ENCODE results near the gene CACNB4. TPM values are rescaled to one million over a fixed set of nuclear protein-coding genes. Genes with fewer than 3 reads are reported as not detected.

Gene CACNB4
- total RNA-seq, 1 experiment from 2014 or later = 1.7 TPM

DNA sequence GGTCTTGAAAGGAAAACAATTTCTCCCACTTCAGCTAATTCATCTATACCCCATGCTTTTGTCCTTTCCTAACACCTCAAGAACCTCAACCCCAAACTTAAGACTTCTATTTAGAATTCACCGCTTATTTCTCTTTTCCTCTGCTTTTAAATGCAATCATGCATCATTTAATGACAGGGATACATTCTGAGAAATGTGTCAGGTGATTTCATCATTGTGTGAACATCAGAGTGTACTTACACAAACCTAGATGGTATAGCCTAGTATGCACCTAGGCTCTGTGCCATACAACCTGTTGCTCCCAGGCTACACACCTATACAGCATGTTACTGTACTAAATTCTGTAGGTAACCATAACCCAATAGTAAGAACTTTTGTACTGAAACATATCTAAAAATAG lies 293.5 kb downstream of the CACNB4 start:
- Histone ChIP-seq H3K36me3 (ENCODE audit: control insufficient read depth, insufficient read depth, low read length) (peaks cover 28% of the 10 kb centered on the region), H3K4me1 (ENCODE audit: control insufficient read depth, insufficient read depth, low read length) (no peaks in the 10 kb centered on the region), H3K4me3 (ENCODE audit: low read depth in 2 of 2, low read length in 2 of 2) (no peak overlapping the region), H3K27me3 (ENCODE audit: control insufficient read depth, insufficient read depth, low read length) (no peaks in the 10 kb centered on the region), H3K9me3 (ENCODE audit: control insufficient read depth, insufficient read depth, low read depth, low read length) (no peaks in the 10 kb centered on the region), H3K27ac (ENCODE audit: low read length) (no peak overlapping the region)
- ChIA-PET POLR2A (no interaction called here), CTCF (no interaction called here)
- TF ChIP-seq, protein P1, sequence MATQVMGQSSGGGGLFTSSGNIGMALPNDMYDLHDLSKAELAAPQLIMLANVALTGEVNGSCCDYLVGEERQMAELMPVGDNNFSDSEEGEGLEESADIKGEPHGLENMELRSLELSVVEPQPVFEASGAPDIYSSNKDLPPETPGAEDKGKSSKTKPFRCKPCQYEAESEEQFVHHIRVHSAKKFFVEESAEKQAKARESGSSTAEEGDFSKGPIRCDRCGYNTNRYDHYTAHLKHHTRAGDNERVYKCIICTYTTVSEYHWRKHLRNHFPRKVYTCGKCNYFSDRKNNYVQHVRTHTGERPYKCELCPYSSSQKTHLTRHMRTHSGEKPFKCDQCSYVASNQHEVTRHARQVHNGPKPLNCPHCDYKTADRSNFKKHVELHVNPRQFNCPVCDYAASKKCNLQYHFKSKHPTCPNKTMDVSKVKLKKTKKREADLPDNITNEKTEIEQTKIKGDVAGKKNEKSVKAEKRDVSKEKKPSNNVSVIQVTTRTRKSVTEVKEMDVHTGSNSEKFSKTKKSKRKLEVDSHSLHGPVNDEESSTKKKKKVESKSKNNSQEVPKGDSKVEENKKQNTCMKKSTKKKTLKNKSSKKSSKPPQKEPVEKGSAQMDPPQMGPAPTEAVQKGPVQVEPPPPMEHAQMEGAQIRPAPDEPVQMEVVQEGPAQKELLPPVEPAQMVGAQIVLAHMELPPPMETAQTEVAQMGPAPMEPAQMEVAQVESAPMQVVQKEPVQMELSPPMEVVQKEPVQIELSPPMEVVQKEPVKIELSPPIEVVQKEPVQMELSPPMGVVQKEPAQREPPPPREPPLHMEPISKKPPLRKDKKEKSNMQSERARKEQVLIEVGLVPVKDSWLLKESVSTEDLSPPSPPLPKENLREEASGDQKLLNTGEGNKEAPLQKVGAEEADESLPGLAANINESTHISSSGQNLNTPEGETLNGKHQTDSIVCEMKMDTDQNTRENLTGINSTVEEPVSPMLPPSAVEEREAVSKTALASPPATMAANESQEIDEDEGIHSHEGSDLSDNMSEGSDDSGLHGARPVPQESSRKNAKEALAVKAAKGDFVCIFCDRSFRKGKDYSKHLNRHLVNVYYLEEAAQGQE (IDR thresholded peaks at IDR 0.05; ENCODE audit: insufficient read depth in 1 of 2, low read depth in 2 of 2, low read length in 1 of 2) = no peak
- TF ChIP-seq, protein P2, sequence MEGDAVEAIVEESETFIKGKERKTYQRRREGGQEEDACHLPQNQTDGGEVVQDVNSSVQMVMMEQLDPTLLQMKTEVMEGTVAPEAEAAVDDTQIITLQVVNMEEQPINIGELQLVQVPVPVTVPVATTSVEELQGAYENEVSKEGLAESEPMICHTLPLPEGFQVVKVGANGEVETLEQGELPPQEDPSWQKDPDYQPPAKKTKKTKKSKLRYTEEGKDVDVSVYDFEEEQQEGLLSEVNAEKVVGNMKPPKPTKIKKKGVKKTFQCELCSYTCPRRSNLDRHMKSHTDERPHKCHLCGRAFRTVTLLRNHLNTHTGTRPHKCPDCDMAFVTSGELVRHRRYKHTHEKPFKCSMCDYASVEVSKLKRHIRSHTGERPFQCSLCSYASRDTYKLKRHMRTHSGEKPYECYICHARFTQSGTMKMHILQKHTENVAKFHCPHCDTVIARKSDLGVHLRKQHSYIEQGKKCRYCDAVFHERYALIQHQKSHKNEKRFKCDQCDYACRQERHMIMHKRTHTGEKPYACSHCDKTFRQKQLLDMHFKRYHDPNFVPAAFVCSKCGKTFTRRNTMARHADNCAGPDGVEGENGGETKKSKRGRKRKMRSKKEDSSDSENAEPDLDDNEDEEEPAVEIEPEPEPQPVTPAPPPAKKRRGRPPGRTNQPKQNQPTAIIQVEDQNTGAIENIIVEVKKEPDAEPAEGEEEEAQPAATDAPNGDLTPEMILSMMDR (IDR thresholded peaks at IDR 0.05) = no peak
- TF ChIP-seq SIN3A (IDR thresholded peaks at IDR 0.05; ENCODE audit: borderline replicate concordance, insufficient read depth, low read depth, low read length) (no peak), POLR2AphosphoS5 (IDR thresholded peaks at IDR 0.05; ENCODE audit: low read depth, low read length) (no peak), TCF7L2 (IDR thresholded peaks at IDR 0.05; ENCODE audit: low read depth, low read length) (no peak)
- intact Hi-C loops (cut with micrococcal nuclease; ENCODE audit: unreplicated experiment) (no loop called here), in situ Hi-C loops (cut with HindIII; ENCODE audit: low pct_unique_long_range_greater_than_20kb, low sequenced_read_pairs) (no loop called here)
- DNase-seq (ENCODE audit: low read depth, low spot score) (no peak), ATAC-seq (no peak)
- BruUV-seq (replicated peaks) = no TSS peak

DNA sequence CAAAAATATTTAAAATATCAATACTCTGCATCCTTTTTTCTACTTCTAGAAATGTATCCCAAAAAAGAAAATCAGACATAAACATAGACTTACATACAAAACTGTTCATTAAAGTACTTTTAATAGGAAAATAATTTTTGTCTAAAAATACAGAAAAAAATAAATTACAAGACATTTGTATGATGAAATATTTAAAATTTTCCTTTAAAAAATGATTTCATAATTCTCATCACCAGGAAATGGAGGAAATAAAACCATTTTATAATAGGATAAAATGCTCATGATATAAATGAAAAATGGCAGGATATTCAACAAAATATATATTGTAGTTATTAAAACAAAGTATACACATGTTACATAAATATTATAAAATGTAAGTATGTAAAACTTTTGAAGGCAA lies 295.0 kb downstream of the CACNB4 start:
- in situ Hi-C loops (cut with HindIII; ENCODE audit: low pct_unique_long_range_greater_than_20kb, low sequenced_read_pairs) = no loop called here
- no peak for DNase-seq (ENCODE audit: low read depth, low spot score)
- Histone ChIP-seq H3K36me3 (ENCODE audit: control insufficient read depth, insufficient read depth, low read length) (peaks cover 28% of the 10 kb centered on the region), H3K27ac (ENCODE audit: low read length) (no peak overlapping the region), H3K27me3 (ENCODE audit: control insufficient read depth, insufficient read depth, low read length) (no peaks in the 10 kb centered on the region), H3K4me1 (ENCODE audit: control insufficient read depth, insufficient read depth, low read length) (no peaks in the 10 kb centered on the region), H3K4me3 (ENCODE audit: low read depth in 2 of 2, low read length in 2 of 2) (no peak overlapping the region), H3K9me3 (ENCODE audit: control insufficient read depth, insufficient read depth, low read depth, low read length) (no peaks in the 10 kb centered on the region)
- BruUV-seq (replicated peaks) = no TSS peak
- intact Hi-C loops (cut with micrococcal nuclease; ENCODE audit: unreplicated experiment) = no loop called here
- ATAC-seq = no peak
- ChIA-PET CTCF (no interaction called here), POLR2A (no interaction called here)
- TF ChIP-seq, protein P2 (IDR thresholded peaks at IDR 0.05) = no peak
- no peak for TF ChIP-seq POLR2AphosphoS5 (IDR thresholded peaks at IDR 0.05; ENCODE audit: low read depth, low read length)
- TF ChIP-seq, protein P1 (IDR thresholded peaks at IDR 0.05; ENCODE audit: insufficient read depth in 1 of 2, low read depth in 2 of 2, low read length in 1 of 2) = no peak
- no peak for TF ChIP-seq TCF7L2 (IDR thresholded peaks at IDR 0.05; ENCODE audit: low read depth, low read length)
- TF ChIP-seq SIN3A (IDR thresholded peaks at IDR 0.05; ENCODE audit: borderline replicate concordance, insufficient read depth, low read depth, low read length) = no peak

Data from Panc1 (cell line).